ENCODE results near the gene CFAP91.

- TF ChIP-seq CTCF (IDR thresholded peaks at IDR 0.05) (no peak), POLR2A (IDR thresholded peaks at IDR 0.05) (no peak)
Observed at GRCh38 chr3:119673875-119674274, 28.9 kb upstream of the CFAP91 start.
